Bronchial epithelial cell (primary cell): Measurements from ENCODE around the gene ARPC5. TPM values are rescaled to one million over a fixed set of nuclear protein-coding genes. Genes with fewer than 3 reads are reported as not detected.

Source experiments
- DNase-seq: peaks from one replicate; pipeline ENCODE4 v3.0.0-alpha.2; 2010; ENCODE audit warnings: low read depth
- FAIRE-seq: peaks from 2 replicates; lab custom pipeline; 2011; peaks lifted over from hg19 to GRCh38; lab: Jason Lieb, UNC
- H3K27me3 ChIP-seq: 2 replicates; pipeline ENCODE4 v1.5.1; 2011; ENCODE audit warnings: low read length; ENCODE audit not compliant: control insufficient read depth, insufficient read depth
- H3K36me3 ChIP-seq: 2 replicates; pipeline ENCODE4 v1.5.1; 2011; ENCODE audit warnings: low read length; ENCODE audit not compliant: control insufficient read depth, insufficient read depth
- H3K4me3 ChIP-seq: 2 replicates; pipeline ENCODE4 v1.5.1; 2011; ENCODE audit warnings: mild to moderate bottlenecking, low read depth, low read length, control low read depth
- total RNA-seq: library from RNA; depleted of rRNA; stranded (reverse); fragments of >200 nt; gene quantifications from 2 replicates; pipeline ENCODE4 v1.2.1, GENCODE V29; 2014
- TF ChIP-seq, protein P1 (sequence below): IDR thresholded peaks from 2 replicates; pipeline ENCODE4 v1.5.1; 2011; ENCODE audit warnings: mild to moderate bottlenecking, moderate library complexity, low read length, control low read depth, inconsistent platforms; ENCODE audit not compliant: insufficient read depth, severe bottlenecking

ARPC5 gene
- total RNA-seq, 1 donor from 2014 or later: 95.3 TPM

DNA sequence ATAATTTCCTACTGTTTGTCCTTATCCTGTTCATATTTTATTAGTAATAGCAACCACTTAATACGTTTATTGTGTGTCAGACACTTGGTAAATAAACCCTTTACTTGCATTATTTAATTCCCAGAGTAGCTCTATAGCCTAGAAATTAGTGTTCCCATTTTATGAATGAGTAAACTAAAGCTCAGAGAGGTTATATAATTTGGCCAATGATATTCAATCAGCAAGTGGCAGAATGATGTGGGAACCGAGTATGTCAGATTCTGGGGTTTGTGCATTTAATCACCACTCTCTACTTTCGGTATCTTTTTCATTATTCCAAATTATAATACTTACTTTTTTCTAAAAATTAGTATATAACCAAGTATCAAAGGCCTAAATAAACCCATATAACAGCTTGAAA lies 6.6 kb upstream of the ARPC5 start:
- FAIRE-seq: no peak
- Histone ChIP-seq H3K36me3 (no peaks in the 10 kb centered on the region), H3K27me3 (no peaks in the 10 kb centered on the region), H3K4me3 (no peak overlapping the region)
- TF ChIP-seq, protein P1, sequence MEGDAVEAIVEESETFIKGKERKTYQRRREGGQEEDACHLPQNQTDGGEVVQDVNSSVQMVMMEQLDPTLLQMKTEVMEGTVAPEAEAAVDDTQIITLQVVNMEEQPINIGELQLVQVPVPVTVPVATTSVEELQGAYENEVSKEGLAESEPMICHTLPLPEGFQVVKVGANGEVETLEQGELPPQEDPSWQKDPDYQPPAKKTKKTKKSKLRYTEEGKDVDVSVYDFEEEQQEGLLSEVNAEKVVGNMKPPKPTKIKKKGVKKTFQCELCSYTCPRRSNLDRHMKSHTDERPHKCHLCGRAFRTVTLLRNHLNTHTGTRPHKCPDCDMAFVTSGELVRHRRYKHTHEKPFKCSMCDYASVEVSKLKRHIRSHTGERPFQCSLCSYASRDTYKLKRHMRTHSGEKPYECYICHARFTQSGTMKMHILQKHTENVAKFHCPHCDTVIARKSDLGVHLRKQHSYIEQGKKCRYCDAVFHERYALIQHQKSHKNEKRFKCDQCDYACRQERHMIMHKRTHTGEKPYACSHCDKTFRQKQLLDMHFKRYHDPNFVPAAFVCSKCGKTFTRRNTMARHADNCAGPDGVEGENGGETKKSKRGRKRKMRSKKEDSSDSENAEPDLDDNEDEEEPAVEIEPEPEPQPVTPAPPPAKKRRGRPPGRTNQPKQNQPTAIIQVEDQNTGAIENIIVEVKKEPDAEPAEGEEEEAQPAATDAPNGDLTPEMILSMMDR: no peak
- DNase-seq: no peak

DNA sequence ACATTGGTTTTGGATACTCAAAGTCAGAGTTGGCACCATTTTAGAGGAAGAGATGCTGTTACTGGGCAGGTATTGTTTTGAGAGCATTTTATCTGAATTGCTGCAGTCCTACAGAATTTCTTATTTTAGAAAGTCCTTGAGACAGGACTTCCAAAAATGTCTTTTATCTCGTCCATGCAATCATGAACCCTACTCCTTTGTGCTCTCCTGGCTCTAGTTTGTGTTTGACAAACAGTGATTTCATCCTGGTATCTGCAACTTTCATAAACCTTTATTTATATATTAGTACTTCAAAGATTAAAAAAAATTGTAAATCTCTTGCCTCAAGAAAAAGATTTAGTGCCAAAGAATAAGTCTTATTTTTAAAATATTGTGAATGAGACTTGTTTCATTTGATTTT lies 4.6 kb upstream of the ARPC5 start:
- no peaks in the 10 kb centered on the region for H3K27me3 ChIP-seq
- DNase-seq (no peak), FAIRE-seq (no peak)
- no peak overlapping the region for H3K4me3 ChIP-seq
- TF ChIP-seq, protein P1: no peak
- no peaks in the 10 kb centered on the region for H3K36me3 ChIP-seq

DNA sequence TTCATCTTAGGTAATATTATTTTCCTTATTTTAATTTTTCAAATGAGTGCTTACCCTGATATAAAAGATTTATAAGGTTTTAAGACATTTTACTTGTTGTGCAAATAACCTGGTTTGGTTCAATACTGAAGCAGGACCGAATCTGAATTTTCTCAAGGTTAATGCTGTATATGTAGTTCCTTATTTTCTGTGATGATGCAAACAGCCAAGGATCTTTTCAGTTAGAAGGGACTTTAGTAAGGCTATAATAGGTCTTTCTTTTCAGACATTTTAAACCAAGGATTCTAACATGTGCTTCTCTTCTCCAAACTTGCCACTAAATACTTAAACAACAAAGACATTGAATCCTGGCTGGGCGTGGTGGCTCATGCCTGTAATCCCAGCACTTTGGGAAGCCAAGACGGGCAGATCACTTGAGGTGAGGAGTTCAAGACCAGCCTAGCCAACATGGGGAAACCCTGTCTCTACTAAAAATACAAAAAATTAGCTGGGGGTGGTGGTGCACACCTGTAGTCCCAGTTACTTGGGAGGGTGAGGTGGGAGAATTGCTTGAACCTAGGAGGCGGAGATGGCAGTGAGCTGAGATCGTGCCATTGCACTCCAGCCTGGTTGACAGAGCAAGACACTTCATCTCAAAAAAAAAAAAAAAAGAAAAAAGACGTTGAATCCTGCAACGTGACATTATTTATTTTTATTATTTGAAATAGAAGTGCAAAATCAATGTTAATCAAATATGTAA lies 3.2 kb upstream of the ARPC5 start:
- no peaks in the 10 kb centered on the region for H3K27me3 ChIP-seq
- FAIRE-seq: no peak
- H3K4me3 ChIP-seq: no peak overlapping the region
- no peaks in the 10 kb centered on the region for H3K36me3 ChIP-seq
- no peak for DNase-seq
- TF ChIP-seq, protein P1: no peak

DNA sequence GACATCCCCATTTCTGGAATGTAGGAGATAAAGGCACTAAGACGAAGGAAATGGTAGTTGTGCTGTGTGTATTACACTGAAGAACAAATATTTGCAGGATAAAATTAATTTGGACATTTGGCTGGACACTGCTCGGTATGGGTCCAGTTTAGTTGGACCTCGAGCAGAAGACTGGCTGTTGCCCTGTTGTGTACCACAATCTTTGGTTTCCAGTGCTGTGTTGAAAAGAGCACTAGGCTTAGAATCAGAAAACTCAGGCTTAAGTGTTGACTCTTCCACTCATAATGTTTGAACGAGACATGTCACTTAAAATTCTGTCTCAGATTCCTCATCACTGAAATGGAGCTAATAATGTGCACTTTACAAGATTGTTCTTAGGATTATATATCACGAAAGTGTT lies 1.2 kb upstream of the ARPC5 start:
- TF ChIP-seq, protein P1: no peak
- Histone ChIP-seq H3K36me3 (peaks cover 2% of the 10 kb centered on the region), H3K27me3 (no peaks in the 10 kb centered on the region), H3K4me3 (no peak overlapping the region)
- DNase-seq: no peak
- no peak for FAIRE-seq

DNA sequence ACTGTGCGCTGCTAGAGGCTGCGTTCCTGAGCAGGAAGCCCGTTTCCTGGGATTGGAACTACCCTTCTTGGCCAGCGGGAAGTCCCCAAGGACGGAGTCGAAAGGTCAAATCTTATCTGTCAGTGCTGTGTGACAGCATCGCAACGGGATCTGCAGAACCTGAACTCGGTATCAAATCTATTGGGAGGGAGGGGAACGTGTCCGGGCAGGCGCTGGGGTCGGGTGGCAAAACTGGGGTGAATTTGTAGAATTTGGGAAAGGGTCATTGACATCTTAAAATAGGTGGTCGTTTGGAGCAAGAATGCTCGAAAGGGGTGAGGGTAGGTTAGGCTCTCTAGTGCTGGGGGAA lies 725 bp upstream of the ARPC5 start:
- FAIRE-seq (no peak), DNase-seq (no peak)
- peaks cover 2% of the 10 kb centered on the region for H3K36me3 ChIP-seq
- peak overlapping the region; percentile 98 for H3K4me3 ChIP-seq
- no peaks in the 10 kb centered on the region for H3K27me3 ChIP-seq
- TF ChIP-seq, protein P1: no peak
